ENCODE results near the gene SPDYC.

GRCh38 chr11:65206441-65206841, 36.4 kb downstream of the SPDYC start:
- TF ChIP-seq EZH2phosphoT487 (IDR thresholded peaks at IDR 0.05; ENCODE audit: low read length) = no peak
- TF ChIP-seq CTCF (IDR thresholded peaks at IDR 0.05; ENCODE audit: low read length) = no peak

All from MM.1S (cell line).